ENCODE data around the gene PSMB11. TPM values are rescaled to one million over a fixed set of nuclear protein-coding genes. Genes with fewer than 3 reads are reported as not detected.
A peak's percentile ranks its signal among the peaks of the same experiment; 100 is the strongest.

Gene PSMB11
- total RNA-seq, 8 experiments from 2014 or later = 0.05 to 0.76 (median 0.17) TPM; not detected in 2

- H3K27ac ChIP-seq = no peak overlapping the region
- in situ Hi-C loops (cut with MboI; ENCODE audit: low pct_unique_long_range_greater_than_20kb in 2 of 9, low sequenced_read_pairs in 9 of 9, unreplicated experiment in 9 of 9) = no loop called here
- peaks cover 7 to 9% of the 10 kb centered on the region in 2 donors for H3K4me1 ChIP-seq (replicated peaks in 1 of 2)
- 54 to 98% (median 92%) methylated on average over 3 to 12 of the region's 12 CpGs for WGBS, 10 experiments
- H3K4me3 ChIP-seq = no peak overlapping the region
- ATAC-seq (replicated peaks in 6 of 8) = peak in 1 of 8 experiments; percentile 3
Measured at GRCh38 chr14:23089498-23090253, 47.7 kb downstream of the PSMB11 start.

GRCh38 chr14:23090254-23090636 is 48.2 kb downstream of the PSMB11 start:
- 61 to 100% (median 90%) methylated on average over 1 to 4 of the region's 4 CpGs; no CpG with 5 or more reads in 3 of the 10 experiments for WGBS, 10 experiments
- in situ Hi-C loops (cut with MboI; ENCODE audit: low pct_unique_long_range_greater_than_20kb in 2 of 9, low sequenced_read_pairs in 9 of 9, unreplicated experiment in 9 of 9) = no loop called here

GRCh38 chr14:23091294-23092225 is 49.5 kb downstream of the PSMB11 start:
- ATAC-seq (replicated peaks in 6 of 8) = no peak
- Histone ChIP-seq H3K27ac (no peak overlapping the region), H3K4me3 (no peak overlapping the region), H3K4me1 (replicated peaks in 1 of 2) (peaks cover 9 to 10% of the 10 kb centered on the region in 2 donors)
- in situ Hi-C loops (cut with MboI; ENCODE audit: low pct_unique_long_range_greater_than_20kb in 2 of 9, low sequenced_read_pairs in 9 of 9, unreplicated experiment in 9 of 9) = no loop called here
- WGBS, 10 experiments = 60 to 100% (median 94%) methylated on average over 1 to 12 of the region's 12 CpGs; no CpG with 5 or more reads in 1 of the 10 experiments

More at GRCh38 chr14:23090254-23090636, 48.2 kb downstream of the PSMB11 start:
- ATAC-seq (replicated peaks in 6 of 8) = no peak
- Histone ChIP-seq H3K4me1 (replicated peaks in 1 of 2) (peaks cover 7 to 9% of the 10 kb centered on the region in 2 donors), H3K4me3 (no peak overlapping the region), H3K27ac (no peak overlapping the region)

GRCh38 chr14:23093104-23093503 is 51.1 kb downstream of the PSMB11 start:
- ATAC-seq (replicated peaks in 6 of 8) = no peak
- H3K4me3 ChIP-seq = no peak overlapping the region
- H3K4me1 ChIP-seq (replicated peaks in 1 of 2) = peaks cover 10 to 13% of the 10 kb centered on the region in 2 donors
- no peak overlapping the region for H3K27ac ChIP-seq
- 62 to 100% (median 95%) methylated on average over 1 to 2 of the region's 2 CpGs; no CpG with 5 or more reads in 2 of the 10 experiments for WGBS, 10 experiments
- in situ Hi-C loops (cut with MboI; ENCODE audit: low pct_unique_long_range_greater_than_20kb in 2 of 9, low sequenced_read_pairs in 9 of 9, unreplicated experiment in 9 of 9) = no loop called here

GRCh38 chr14:23093526-23093925 is 51.5 kb downstream of the PSMB11 start:
- peak overlapping the region in 4 of 5 donors; percentile 74 to 91 (median 86) for H3K4me3 ChIP-seq
- H3K27ac ChIP-seq = no peak overlapping the region
- WGBS, 10 experiments = 57 to 100% (median 90%) methylated on average over 1 to 2 of the region's 2 CpGs; no CpG with 5 or more reads in 1 of the 10 experiments
- ATAC-seq (replicated peaks in 6 of 8) = no peak
- in situ Hi-C loops (cut with MboI; ENCODE audit: low pct_unique_long_range_greater_than_20kb in 2 of 9, low sequenced_read_pairs in 9 of 9, unreplicated experiment in 9 of 9) = no loop called here
- peaks cover 10 to 13% of the 10 kb centered on the region in 2 donors for H3K4me1 ChIP-seq (replicated peaks in 1 of 2)

Other genes starting within 250 kb of the PSMB11 start
- gene SLC7A7, start 226.8 kb upstream of the PSMB11 start, total RNA-seq = 1 to 10 TPM in 5 of 8 experiments, under 1 TPM in 3; 0.41 to 3.3 (median 1.4) TPM
- gene MRPL52, start 212.3 kb upstream of the PSMB11 start, total RNA-seq = 100 to 1,000 TPM in 1 of 8 experiments, 10 to 100 TPM in 7; 60.7 to 112 (median 87.1) TPM
- 100 to 1,000 TPM in 2 of 8 experiments, 1 to 10 TPM in 5, under 1 TPM in 1; 0.35 to 290 (median 3.3) TPM for gene MMP14, start 205.6 kb upstream of the PSMB11 start, total RNA-seq
- gene LRP10, start 170.5 kb upstream of the PSMB11 start, total RNA-seq = 10 to 100 TPM in 4 of 8 experiments, 1 to 10 TPM in 4; 3.9 to 55.5 (median 29.2) TPM
- 10 to 100 TPM in 4 of 8 experiments, 1 to 10 TPM in 3, under 1 TPM in 1; 0.92 to 16.1 (median 7.2) TPM for gene REM2, start 159.0 kb upstream of the PSMB11 start, total RNA-seq
- 10 to 100 TPM; 41.7 to 90.1 (median 56.0) TPM for gene RBM23, start 123.1 kb upstream of the PSMB11 start, total RNA-seq
- 100 to 1,000 TPM in 2 of 8 experiments, 10 to 100 TPM in 6; 49.3 to 108 (median 83.0) TPM for gene PRMT5, start 112.8 kb upstream of the PSMB11 start, total RNA-seq
- 10 to 100 TPM in 5 of 8 experiments, 1 to 10 TPM in 3; 7.1 to 29.1 (median 12.7) TPM for gene HAUS4, start 85.1 kb upstream of the PSMB11 start, total RNA-seq
- gene AJUBA, start 59.7 kb upstream of the PSMB11 start, total RNA-seq = 10 to 100 TPM in 4 of 8 experiments, 1 to 10 TPM in 4; 2.5 to 31.4 (median 8.9) TPM
- 10 to 100 TPM in 1 of 8 experiments, 1 to 10 TPM in 7; 6.1 to 11.9 (median 7.1) TPM for gene C14orf93, start 32.1 kb upstream of the PSMB11 start, total RNA-seq
- gene PSMB5, start 7.3 kb upstream of the PSMB11 start, total RNA-seq = 100 to 1,000 TPM; 109 to 312 (median 143) TPM
- gene CDH24, start 15.3 kb downstream of the PSMB11 start, total RNA-seq = 10 to 100 TPM in 4 of 8 experiments, 1 to 10 TPM in 4; 5.3 to 24.4 (median 11.0) TPM
- gene ACIN1, start 52.9 kb downstream of the PSMB11 start, total RNA-seq = 100 to 1,000 TPM in 4 of 8 experiments, 10 to 100 TPM in 4; 52.2 to 315 (median 121) TPM
- gene C14orf119, start 53.3 kb downstream of the PSMB11 start, total RNA-seq = 100 to 1,000 TPM in 1 of 8 experiments, 10 to 100 TPM in 7; 13.4 to 113 (median 35.1) TPM
- under 1 TPM in 6 of 8 experiments, not detected in 2; 0.05 to 0.22 (median 0.18) TPM for gene CIROP, start 62.8 kb downstream of the PSMB11 start, total RNA-seq
- 1 to 10 TPM in 1 of 8 experiments, under 1 TPM in 1, not detected in 6; 0.52 to 1.6 TPM for gene CEBPE, start 77.0 kb downstream of the PSMB11 start, total RNA-seq
- gene SLC7A8, start 141.4 kb downstream of the PSMB11 start, total RNA-seq = 10 to 100 TPM in 3 of 8 experiments, 1 to 10 TPM in 4, under 1 TPM in 1; 0.96 to 55.9 (median 3.4) TPM
- not detected for gene RNF212B, start 195.7 kb downstream of the PSMB11 start, total RNA-seq
- gene HOMEZ, start 243.9 kb downstream of the PSMB11 start, total RNA-seq = 1 to 10 TPM; 3.5 to 9.9 (median 7.4) TPM

All from motor neuron (in vitro differentiated cells).